Hepatocyte (in vitro differentiated cells): ENCODE measurements around the gene LRMDA.

Experiments
- EZH2 ChIP-seq: fragments of 200-600 bp; sonication (generic); IDR thresholded peaks from 2 replicates; pipeline ENCODE4 v1.6.1; 2016; ENCODE audit warnings: antibody characterized with exemption, mild to moderate bottlenecking, borderline replicate concordance
- EZH2phosphoT487 ChIP-seq: fragments of 200-600 bp; sonication (generic); IDR thresholded peaks from one replicate; pipeline ENCODE4 v1.6.1; 2018; ENCODE audit warnings: antibody characterized with exemption, mild to moderate bottlenecking, low read depth, moderate library complexity; ENCODE audit not compliant: unreplicated experiment, severe bottlenecking
- TF ChIP-seq, protein P1 (sequence below): fragments of 200-600 bp; sonication (generic); IDR thresholded peaks from 2 replicates; pipeline ENCODE4 v1.5.1; 2016; ENCODE audit warnings: antibody characterized with exemption, mild to moderate bottlenecking; ENCODE audit not compliant: poor library complexity

GRCh38 chr10:76245951-76246495 lies 814.6 kb downstream of the LRMDA start:
- TF ChIP-seq, protein P1, sequence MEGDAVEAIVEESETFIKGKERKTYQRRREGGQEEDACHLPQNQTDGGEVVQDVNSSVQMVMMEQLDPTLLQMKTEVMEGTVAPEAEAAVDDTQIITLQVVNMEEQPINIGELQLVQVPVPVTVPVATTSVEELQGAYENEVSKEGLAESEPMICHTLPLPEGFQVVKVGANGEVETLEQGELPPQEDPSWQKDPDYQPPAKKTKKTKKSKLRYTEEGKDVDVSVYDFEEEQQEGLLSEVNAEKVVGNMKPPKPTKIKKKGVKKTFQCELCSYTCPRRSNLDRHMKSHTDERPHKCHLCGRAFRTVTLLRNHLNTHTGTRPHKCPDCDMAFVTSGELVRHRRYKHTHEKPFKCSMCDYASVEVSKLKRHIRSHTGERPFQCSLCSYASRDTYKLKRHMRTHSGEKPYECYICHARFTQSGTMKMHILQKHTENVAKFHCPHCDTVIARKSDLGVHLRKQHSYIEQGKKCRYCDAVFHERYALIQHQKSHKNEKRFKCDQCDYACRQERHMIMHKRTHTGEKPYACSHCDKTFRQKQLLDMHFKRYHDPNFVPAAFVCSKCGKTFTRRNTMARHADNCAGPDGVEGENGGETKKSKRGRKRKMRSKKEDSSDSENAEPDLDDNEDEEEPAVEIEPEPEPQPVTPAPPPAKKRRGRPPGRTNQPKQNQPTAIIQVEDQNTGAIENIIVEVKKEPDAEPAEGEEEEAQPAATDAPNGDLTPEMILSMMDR = no peak
- TF ChIP-seq EZH2 (no peak), EZH2phosphoT487 (no peak)
